H9 (cell line): ENCODE data around the gene TCF7L2. TPM values are rescaled to one million over a fixed set of nuclear protein-coding genes. Genes with fewer than 3 reads are reported as not detected.

Experiments used
- DNase-seq: peaks from one replicate; pipeline ENCODE4 v3.0.0-alpha.2; 2017
- H2AFZ ChIP-seq: one replicate; pipeline ENCODE4 v1.6.1; 2013; ENCODE audit warnings: mild to moderate bottlenecking, low read length, control low read depth, moderate library complexity
- H2AK5ac ChIP-seq: 2 replicates; pipeline ENCODE4 v1.6.1; 2013; ENCODE audit warnings: low read length, control low read depth, mixed read lengths; ENCODE audit not compliant: insufficient read length
- H2BK120ac ChIP-seq: one replicate; pipeline ENCODE4 v1.6.1; 2013; ENCODE audit warnings: low read depth, mild to moderate bottlenecking, low read length, control low read depth, inconsistent platforms; ENCODE audit not compliant: poor library complexity, severe bottlenecking
- H2BK12ac ChIP-seq: 2 replicates; pipeline ENCODE4 v1.6.1; 2013; ENCODE audit warnings: low read length, control low read depth, mixed read lengths, low read depth; ENCODE audit not compliant: insufficient read length
- H2BK15ac ChIP-seq: 2 replicates; pipeline ENCODE4 v1.6.1; 2013; ENCODE audit warnings: low read depth, low read length, control low read depth
- H2BK20ac ChIP-seq: one replicate; pipeline ENCODE4 v1.6.1; 2013; ENCODE audit warnings: low read depth, mild to moderate bottlenecking, low read length, control low read depth, inconsistent platforms; ENCODE audit not compliant: poor library complexity, severe bottlenecking
- H2BK5ac ChIP-seq: 2 replicates; pipeline ENCODE4 v1.6.1; 2013; ENCODE audit warnings: low read length, control low read depth, mixed read lengths; ENCODE audit not compliant: insufficient read length
- H3K14ac ChIP-seq: 2 replicates; pipeline ENCODE4 v1.6.1; 2013; ENCODE audit warnings: low read length, control low read depth; ENCODE audit not compliant: insufficient read depth
- H3K18ac ChIP-seq: 2 replicates; pipeline ENCODE4 v1.6.1; 2013; ENCODE audit warnings: low read depth, mild to moderate bottlenecking, mixed read lengths, low read length, control low read depth; ENCODE audit not compliant: insufficient read length
- H3K23ac ChIP-seq: 2 replicates; pipeline ENCODE4 v1.6.1; 2013; ENCODE audit warnings: low read length, control low read depth, mixed read lengths, low read depth; ENCODE audit not compliant: insufficient read length
- H3K23me2 ChIP-seq: 2 replicates; pipeline ENCODE4 v1.6.1; 2013; ENCODE audit warnings: low read depth, mild to moderate bottlenecking, mixed read lengths, low read length, control low read depth; ENCODE audit not compliant: insufficient read length, poor library complexity, severe bottlenecking
- H3K27ac ChIP-seq: 2 replicates; pipeline ENCODE4 v1.5.1; 2013; ENCODE audit warnings: low read length, control low read depth, mixed read lengths, low read depth; ENCODE audit not compliant: insufficient read length
- H3K27me3 ChIP-seq: 2 replicates; pipeline ENCODE4 v1.6.1; 2013; ENCODE audit warnings: low read length, control low read depth, inconsistent platforms; ENCODE audit not compliant: insufficient read depth
- H3K4ac ChIP-seq: 2 replicates; pipeline ENCODE4 v1.6.1; 2013; ENCODE audit warnings: low read depth, mild to moderate bottlenecking, control low read depth, inconsistent platforms, low read length, moderate library complexity
- H3K4me1 ChIP-seq: 2 replicates; pipeline ENCODE4 v1.6.1; 2013; ENCODE audit warnings: low read length, control low read depth, inconsistent platforms; ENCODE audit not compliant: insufficient read depth
- H3K4me2 ChIP-seq: 2 replicates; pipeline ENCODE4 v1.6.1; 2013; ENCODE audit warnings: low read length, control low read depth, mixed read lengths; ENCODE audit not compliant: insufficient read length, insufficient read depth
- H3K56ac ChIP-seq: 2 replicates; pipeline ENCODE4 v1.6.1; 2013; ENCODE audit warnings: low read depth, mild to moderate bottlenecking, mixed read lengths, low read length, control low read depth; ENCODE audit not compliant: insufficient read length
- H3K79me1 ChIP-seq: 2 replicates; pipeline ENCODE4 v1.6.1; 2013; ENCODE audit warnings: low read depth, mild to moderate bottlenecking, moderate library complexity, low read length, control low read depth, inconsistent platforms; ENCODE audit not compliant: insufficient read depth, poor library complexity, severe bottlenecking
- H3K79me2 ChIP-seq: 2 replicates; pipeline ENCODE4 v1.6.1; 2013; ENCODE audit warnings: low read length, control low read depth, inconsistent platforms; ENCODE audit not compliant: insufficient read depth
- H3K9ac ChIP-seq: 2 replicates; pipeline ENCODE4 v1.6.1; 2013; ENCODE audit warnings: low read length, control low read depth, mixed read lengths; ENCODE audit not compliant: insufficient read length; ENCODE audit errors: extremely low read depth
- H3K9me3 ChIP-seq: one replicate; pipeline ENCODE4 v1.6.1; 2013; ENCODE audit warnings: low read depth, low read length, inconsistent platforms; ENCODE audit not compliant: control insufficient read depth
- H3T11ph ChIP-seq: one replicate; pipeline ENCODE4 v1.6.1; 2013; ENCODE audit warnings: mild to moderate bottlenecking, low read length, control low read depth, inconsistent platforms
- H4K20me1 ChIP-seq: one replicate; pipeline ENCODE4 v1.6.1; 2013; ENCODE audit not compliant: control insufficient read depth, insufficient read length, insufficient read depth
- H4K5ac ChIP-seq: 2 replicates; pipeline ENCODE4 v1.6.1; 2013; ENCODE audit warnings: low read depth, mild to moderate bottlenecking, mixed read lengths, low read length, control low read depth; ENCODE audit not compliant: insufficient read length
- H4K8ac ChIP-seq: replicated peaks from 2 replicates; pipeline ENCODE4 v1.6.1; 2013; ENCODE audit warnings: low read length, control low read depth, mixed read lengths, low read depth; ENCODE audit not compliant: insufficient read length
- H4K91ac ChIP-seq: 2 replicates; pipeline ENCODE4 v1.6.1; 2013; ENCODE audit warnings: low read depth, mild to moderate bottlenecking, moderate library complexity, mixed read lengths, low read length, control low read depth; ENCODE audit not compliant: insufficient read length
- H3K27ac Mint-ChIP-seq, 3 experiments: 2 replicates in 2 of 3; 3 replicates in 1 of 3; pipeline ENCODE4 v1.8.0; 2020 to 2021; ENCODE audit warnings: mixed read lengths in 3 of 3, mild to moderate bottlenecking in 1 of 3, moderate library complexity in 1 of 3
- H3K27me3 Mint-ChIP-seq: 2 replicates; pipeline ENCODE4 v1.8.0; 2021; ENCODE audit warnings: low read depth, mild to moderate bottlenecking, moderate library complexity, mixed read lengths
- H3K36me3 Mint-ChIP-seq, 3 experiments: 2 replicates in 2 of 3; 3 replicates in 1 of 3; pipeline ENCODE4 v1.8.0; 2020 to 2021; ENCODE audit warnings: low read depth in 3 of 3, mixed read lengths in 3 of 3; ENCODE audit not compliant: insufficient read depth in 1 of 3
- H3K4me1 Mint-ChIP-seq, 2 experiments: 2 replicates each; pipeline ENCODE4 v1.8.0; 2020; ENCODE audit warnings: mixed read lengths in 2 of 2
- H3K4me3 Mint-ChIP-seq, 2 experiments: 2 replicates in 1 of 2; 3 replicates in 1 of 2; pipeline ENCODE4 v1.8.0; 2020 to 2021; ENCODE audit warnings: mild to moderate bottlenecking in 2 of 2, mixed read lengths in 2 of 2, moderate library complexity in 1 of 2
- H3K9me3 Mint-ChIP-seq, 2 experiments: 2 replicates in 1 of 2; 3 replicates in 1 of 2; pipeline ENCODE4 v1.8.0; 2020; ENCODE audit warnings: mild to moderate bottlenecking in 2 of 2, mixed read lengths in 2 of 2, moderate library complexity in 1 of 2
- WGBS: extraction: QIAGEN DNeasy Blood & Tissue Kit; methylation state at CpG from one replicate; pipeline ENCODE4 v1.1.7; 2013; ENCODE audit warnings: missing lambda C conversion rate, low lambda C conversion rate, mixed read lengths; ENCODE audit not compliant: insufficient read length; ENCODE audit errors: extremely low coverage; 5-methylcytosine and 5-hydroxymethylcytosine counted together
- total RNA-seq: library from RNA; stranded (reverse); gene quantifications from 2 replicates; pipeline ENCODE4 v1.2.1, GENCODE V29; 2021
- TF ChIP-seq, protein P1 (sequence below): fragments of 200-600 bp; sonication (generic); conservative IDR thresholded peaks from 3 replicates; pipeline ENCODE4 v1.8.0; 2021; ENCODE audit warnings: antibody characterized with exemption, mild to moderate bottlenecking

TCF7L2 gene
- total RNA-seq, 1 experiment from 2014 or later: 71.1 TPM

DNA sequence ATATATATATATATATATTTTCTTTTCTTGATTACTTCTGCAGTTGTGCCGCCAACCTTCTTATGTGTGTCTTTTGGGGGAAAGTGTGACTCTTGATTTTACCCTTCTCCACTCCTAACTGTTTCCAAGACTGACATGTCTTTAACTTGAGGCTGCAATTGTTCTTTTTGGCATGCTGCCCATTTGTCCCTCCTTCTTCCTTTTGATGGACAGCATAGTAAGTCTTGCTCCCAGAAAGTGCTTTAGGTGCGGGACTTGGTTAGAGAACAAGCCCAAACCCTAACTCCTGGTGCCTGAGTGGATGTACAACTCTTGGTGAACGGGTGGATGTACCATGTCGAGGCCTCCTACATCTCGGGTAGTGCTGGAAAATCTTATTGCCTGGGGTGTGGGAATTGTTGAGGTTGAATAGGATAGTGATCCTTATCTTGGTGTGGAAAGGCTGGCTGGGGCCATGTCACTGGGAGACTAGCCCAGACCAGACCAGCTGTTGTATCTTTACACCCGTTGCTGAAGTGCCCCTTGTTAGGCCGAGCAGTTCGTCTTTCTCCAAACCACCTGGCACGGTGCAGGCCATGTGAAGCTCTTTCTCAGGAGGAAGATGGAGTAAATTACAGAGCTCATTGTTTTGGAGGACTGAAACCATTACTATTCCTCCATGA, 16.3 kb downstream of the TCF7L2 start:
- H3T11ph ChIP-seq: no peak overlapping the region
- H3K79me2 ChIP-seq: peaks cover 60% of the 10 kb centered on the region; the same call in 1 of the 2 replicates
- H3K4me3 Mint-ChIP-seq: no peak overlapping the region
- no peak overlapping the region for H3K27ac ChIP-seq
- H2BK120ac ChIP-seq: no peak overlapping the region
- H4K91ac ChIP-seq: no peak overlapping the region
- no peak overlapping the region for H2BK20ac ChIP-seq
- peaks cover 3% of the 10 kb centered on the region for H4K20me1 ChIP-seq
- no peak overlapping the region for H2AK5ac ChIP-seq
- no peaks in the 10 kb centered on the region for H3K27me3 Mint-ChIP-seq
- H3K23me2 ChIP-seq: no peaks in the 10 kb centered on the region
- no peak overlapping the region for H2BK15ac ChIP-seq
- no peak overlapping the region for H4K5ac ChIP-seq
- H3K9ac ChIP-seq: no peak overlapping the region
- H3K14ac ChIP-seq: no peak overlapping the region
- no peaks in the 10 kb centered on the region for H3K9me3 Mint-ChIP-seq
- H3K4ac ChIP-seq: no peak overlapping the region
- H3K4me1 Mint-ChIP-seq: peaks cover 47 to 56% of the 10 kb centered on the region in 2 experiments
- H3K4me1 ChIP-seq: peaks cover 14% of the 10 kb centered on the region; the same call in 1 of the 2 replicates
- TF ChIP-seq, protein P1, sequence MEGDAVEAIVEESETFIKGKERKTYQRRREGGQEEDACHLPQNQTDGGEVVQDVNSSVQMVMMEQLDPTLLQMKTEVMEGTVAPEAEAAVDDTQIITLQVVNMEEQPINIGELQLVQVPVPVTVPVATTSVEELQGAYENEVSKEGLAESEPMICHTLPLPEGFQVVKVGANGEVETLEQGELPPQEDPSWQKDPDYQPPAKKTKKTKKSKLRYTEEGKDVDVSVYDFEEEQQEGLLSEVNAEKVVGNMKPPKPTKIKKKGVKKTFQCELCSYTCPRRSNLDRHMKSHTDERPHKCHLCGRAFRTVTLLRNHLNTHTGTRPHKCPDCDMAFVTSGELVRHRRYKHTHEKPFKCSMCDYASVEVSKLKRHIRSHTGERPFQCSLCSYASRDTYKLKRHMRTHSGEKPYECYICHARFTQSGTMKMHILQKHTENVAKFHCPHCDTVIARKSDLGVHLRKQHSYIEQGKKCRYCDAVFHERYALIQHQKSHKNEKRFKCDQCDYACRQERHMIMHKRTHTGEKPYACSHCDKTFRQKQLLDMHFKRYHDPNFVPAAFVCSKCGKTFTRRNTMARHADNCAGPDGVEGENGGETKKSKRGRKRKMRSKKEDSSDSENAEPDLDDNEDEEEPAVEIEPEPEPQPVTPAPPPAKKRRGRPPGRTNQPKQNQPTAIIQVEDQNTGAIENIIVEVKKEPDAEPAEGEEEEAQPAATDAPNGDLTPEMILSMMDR: no peak
- no peak overlapping the region for H2BK12ac ChIP-seq
- H3K27me3 ChIP-seq: no peaks in the 10 kb centered on the region
- peaks cover 43 to 84% (median 83%) of the 10 kb centered on the region in 3 experiments; a peak in 6 of 7 replicates for H3K36me3 Mint-ChIP-seq
- no peak for DNase-seq
- no peak overlapping the region for H3K18ac ChIP-seq
- no peak overlapping the region for H3K4me2 ChIP-seq
- no peak overlapping the region for H2AFZ ChIP-seq
- H3K56ac ChIP-seq: no peak overlapping the region
- no peak overlapping the region for H2BK5ac ChIP-seq
- no CpG with 5 or more reads among the region's 9 CpGs for whole genome bisulfite sequencing
- H3K9me3 ChIP-seq: no peaks in the 10 kb centered on the region
- no peak overlapping the region for H3K23ac ChIP-seq
- H3K27ac Mint-ChIP-seq: peak overlapping the region in 2 of 3 experiments; percentile 66 to 89; a peak in 5 of 7 replicates
- H3K79me1 ChIP-seq: peaks cover 7% of the 10 kb centered on the region
- H4K8ac ChIP-seq: no peak overlapping the region
